PC-9 (cell line): ENCODE measurements around the gene C11orf58. TPM values are rescaled to one million over a fixed set of nuclear protein-coding genes. Genes with fewer than 3 reads are reported as not detected.

Experiments
- BruUV-seq: library from RNA; stranded (reverse); fragments of 400-500 nt; replicated peaks from 2 replicates; lab custom pipeline; 2021; lab: Mats Ljungman, UMichigan
- CTCF ChIA-PET: fragments of 300-600 bp; sonication (Branson Sonifier 250); formaldehyde crosslinking; loops from one replicate; lab custom pipeline; 2022; ENCODE audit warnings: antibody characterized with exemption; lab: Charles Lee
- POLR2A ChIA-PET: fragments of 300-600 bp; sonication (Branson Sonifier 250); formaldehyde crosslinking; loops from one replicate; lab custom pipeline; 2022; ENCODE audit warnings: antibody characterized with exemption; ENCODE audit not compliant: unreplicated experiment; lab: Charles Lee
- DNase-seq, 2 experiments: peaks; one replicate each; pipeline versions ENCODE4 v3.0.0 to v3.0.0-alpha.2; 2015 to 2022; ENCODE audit warnings: mixed read lengths in 1 of 2
- H2AFZ ChIP-seq: fragments of 200-600 bp; sonication (generic); 2 replicates; pipeline ENCODE4 v1.8.1; 2017; ENCODE audit warnings: antibody characterized with exemption
- H3F3A ChIP-seq: fragments of 200-600 bp; sonication (generic); 2 replicates; pipeline ENCODE4 v1.8.1; 2017; ENCODE audit warnings: antibody characterized with exemption, mild to moderate bottlenecking, low read depth; ENCODE audit not compliant: insufficient read depth
- H3K27ac ChIP-seq: fragments of 200-600 bp; sonication (generic); 2 replicates; pipeline ENCODE4 v1.6.1; 2016; ENCODE audit warnings: mixed run types
- H3K27me3 ChIP-seq: fragments of 200-600 bp; sonication (generic); 2 replicates; pipeline ENCODE4 v1.6.1; 2016; ENCODE audit warnings: low read depth, mixed run types; ENCODE audit not compliant: insufficient read depth
- H3K36me3 ChIP-seq: fragments of 200-600 bp; sonication (generic); 2 replicates; pipeline ENCODE4 v1.6.1; 2016; ENCODE audit warnings: low read depth, mixed run types
- H3K4me1 ChIP-seq: fragments of 200-600 bp; sonication (generic); replicated peaks from 2 replicates; pipeline ENCODE4 v1.6.1; 2016; ENCODE audit warnings: mixed run types; ENCODE audit not compliant: insufficient read depth
- H3K4me2 ChIP-seq: fragments of 200-600 bp; sonication (generic); 2 replicates; pipeline ENCODE4 v1.6.1; 2017; ENCODE audit warnings: mixed run types
- H3K4me3 ChIP-seq: fragments of 200-600 bp; sonication (generic); 2 replicates; pipeline ENCODE4 v1.6.1; 2016; ENCODE audit warnings: mixed run types
- H3K79me2 ChIP-seq: fragments of 200-600 bp; sonication (generic); 2 replicates; pipeline ENCODE4 v1.6.1; 2017; ENCODE audit warnings: low read depth, mixed run types
- H3K9me2 ChIP-seq: fragments of 200-600 bp; sonication (generic); 2 replicates; pipeline ENCODE4 v1.8.1; 2017; ENCODE audit warnings: mild to moderate bottlenecking; ENCODE audit not compliant: insufficient read depth
- H3K9me3 ChIP-seq: fragments of 200-600 bp; sonication (generic); 2 replicates; pipeline ENCODE4 v1.8.1; 2016; ENCODE audit warnings: low read depth; ENCODE audit not compliant: insufficient read depth
- H4K20me1 ChIP-seq: fragments of 200-600 bp; sonication (generic); 2 replicates; pipeline ENCODE4 v1.8.1; 2017; ENCODE audit not compliant: insufficient read depth
- CTCF ChIP-seq: fragments of 200-600 bp; sonication (generic); conservative IDR thresholded peaks from 2 replicates; pipeline ENCODE4 v1.6.1; 2017; ENCODE audit warnings: mixed run types, antibody characterized with exemption, mild to moderate bottlenecking, moderate library complexity
- EZH2 ChIP-seq: fragments of 200-600 bp; sonication (generic); IDR thresholded peaks from 2 replicates; pipeline ENCODE4 v1.8.0; 2017; ENCODE audit warnings: antibody characterized with exemption, low read depth
- intact Hi-C: fragments of 100-400 bp; cut with micrococcal nuclease; formaldehyde crosslinking; loops from one replicate; pipeline ENCODE4 v1.10.0; 2022; ENCODE audit not compliant: unreplicated experiment
- total RNA-seq: library from RNA; stranded (reverse); gene quantifications from 2 replicates; pipeline ENCODE4 v1.2.3, GENCODE V29; 2021

C11orf58 gene
- total RNA-seq, 1 experiment from 2014 or later = 84.1 TPM

GRCh38 chr11:16769386-16769785, 30.9 kb downstream of the C11orf58 start:
- H3K27ac ChIP-seq = no peak overlapping the region
- H3K4me2 ChIP-seq = no peak overlapping the region
- ChIA-PET CTCF (no interaction called here), POLR2A (no interaction called here)
- H3K9me3 ChIP-seq = no peaks in the 10 kb centered on the region
- H3K9me2 ChIP-seq = no peaks in the 10 kb centered on the region
- BruUV-seq = no TSS peak
- H3F3A ChIP-seq = no peaks in the 10 kb centered on the region
- H3K4me1 ChIP-seq = no peaks in the 10 kb centered on the region
- H4K20me1 ChIP-seq = no peaks in the 10 kb centered on the region
- no peak for DNase-seq
- TF ChIP-seq EZH2 (no peak), CTCF (no peak)
- H2AFZ ChIP-seq = no peak overlapping the region
- intact Hi-C loops = no loop called here
- H3K79me2 ChIP-seq = no peaks in the 10 kb centered on the region
- no peaks in the 10 kb centered on the region for H3K36me3 ChIP-seq
- no peak overlapping the region for H3K4me3 ChIP-seq
- H3K27me3 ChIP-seq = no peaks in the 10 kb centered on the region

GRCh38 chr11:16770016-16770415, 31.6 kb downstream of the C11orf58 start:
- no peaks in the 10 kb centered on the region for H3K27me3 ChIP-seq
- H3K4me2 ChIP-seq = no peak overlapping the region
- H3K9me2 ChIP-seq = no peaks in the 10 kb centered on the region
- intact Hi-C loops = no loop called here
- no peaks in the 10 kb centered on the region for H4K20me1 ChIP-seq
- no TSS peak for BruUV-seq
- no peak for TF ChIP-seq EZH2
- no peak for TF ChIP-seq CTCF
- no peaks in the 10 kb centered on the region for H3K9me3 ChIP-seq
- H3K4me3 ChIP-seq = no peak overlapping the region
- ChIA-PET CTCF (no interaction called here), POLR2A (no interaction called here)
- H3K4me1 ChIP-seq = no peaks in the 10 kb centered on the region
- DNase-seq = no peak
- H3K27ac ChIP-seq = no peak overlapping the region
- H2AFZ ChIP-seq = no peak overlapping the region
- H3F3A ChIP-seq = no peaks in the 10 kb centered on the region
- H3K36me3 ChIP-seq = no peaks in the 10 kb centered on the region
- H3K79me2 ChIP-seq = no peaks in the 10 kb centered on the region

- Histone ChIP-seq H3K79me2 (no peaks in the 10 kb centered on the region), H2AFZ (no peak overlapping the region), H3K9me2 (no peaks in the 10 kb centered on the region), H3K36me3 (no peaks in the 10 kb centered on the region), H3K27me3 (no peaks in the 10 kb centered on the region), H4K20me1 (no peaks in the 10 kb centered on the region), H3K27ac (no peak overlapping the region), H3K9me3 (no peaks in the 10 kb centered on the region), H3F3A (no peaks in the 10 kb centered on the region), H3K4me2 (no peak overlapping the region), H3K4me1 (no peaks in the 10 kb centered on the region), H3K4me3 (no peak overlapping the region)
- intact Hi-C loops = no loop called here
- BruUV-seq = no TSS peak
- TF ChIP-seq CTCF = no peak
- TF ChIP-seq EZH2 = no peak
- ChIA-PET POLR2A (no interaction called here), CTCF (no interaction called here)
- DNase-seq = no peak
These were observed 33.1 kb downstream of the C11orf58 start for GRCh38 chr11:16771350-16772140.
